Pulmonary artery endothelial cell (primary cell): ENCODE data around the gene USP36. TPM values are rescaled to one million over a fixed set of nuclear protein-coding genes. Genes with fewer than 3 reads are reported as not detected.
"Not testable (repeated sequence)": the region's sequence is repeated elsewhere in the genome, so short reads cannot be mapped to it uniquely, and the experiment has no call there.

Experiments
- DNase-seq: peaks from one replicate; pipeline ENCODE4 v3.0.0-alpha.2; 2011; ENCODE audit warnings: low read depth, low spot score
- total RNA-seq: library from RNA; depleted of rRNA; stranded (reverse); fragments of >200 nt; gene quantifications from 2 replicates; pipeline ENCODE4 v1.2.3, GENCODE V29; 2014

The USP36 gene
- total RNA-seq, 1 donor from 2014 or later, result 18.9 TPM

- no peak for DNase-seq
Measured at GRCh38 chr17:78872486-78872885, 31.9 kb upstream of the USP36 start.

GRCh38 chr17:78870621-78871020 lies 30.0 kb upstream of the USP36 start:
- DNase-seq, result no peak

GRCh38 chr17:78868391-78868790 lies 27.8 kb upstream of the USP36 start:
- DNase-seq, result no peak

GRCh38 chr17:78867046-78867445 lies 26.4 kb upstream of the USP36 start:
- not testable (repeated sequence) for DNase-seq

GRCh38 chr17:78865682-78866390 lies 25.2 kb upstream of the USP36 start:
- DNase-seq, result peak; percentile 49

- no peak for DNase-seq
Measured at GRCh38 chr17:78864117-78864516, 23.5 kb upstream of the USP36 start.

- peak; percentile 87 for DNase-seq
Measured at GRCh38 chr17:78862073-78863023, 21.7 kb upstream of the USP36 start.

- no peak for DNase-seq
Measured at GRCh38 chr17:78861229-78861628, 20.6 kb upstream of the USP36 start.

- DNase-seq, result no peak
Measured at GRCh38 chr17:78859051-78859450, 18.4 kb upstream of the USP36 start.

GRCh38 chr17:78857266-78857665 lies 16.7 kb upstream of the USP36 start:
- DNase-seq, result no peak

- no peak for DNase-seq
Measured at GRCh38 chr17:78855561-78856165, 15.0 kb upstream of the USP36 start.

- DNase-seq, result no peak
Measured at GRCh38 chr17:78854508-78854907, 13.9 kb upstream of the USP36 start.

- no peak for DNase-seq
Measured at GRCh38 chr17:78853926-78854394, 13.3 kb upstream of the USP36 start.

GRCh38 chr17:78852709-78853121 lies 12.1 kb upstream of the USP36 start:
- DNase-seq, result no peak

GRCh38 chr17:78849026-78849425 lies 8.4 kb upstream of the USP36 start:
- DNase-seq, result no peak

- no peak for DNase-seq
Measured at GRCh38 chr17:78847052-78847451, 6.4 kb upstream of the USP36 start.

GRCh38 chr17:78844301-78845005 lies 3.8 kb upstream of the USP36 start:
- DNase-seq, result no peak

- no peak for DNase-seq
Measured at GRCh38 chr17:78842881-78843565, 2.4 kb upstream of the USP36 start.

GRCh38 chr17:78840530-78840779 lies 159 bp downstream of the USP36 start:
- DNase-seq, result no peak

GRCh38 chr17:78839762-78840529 lies 668 bp downstream of the USP36 start:
- no peak for DNase-seq
